Measurements from ENCODE around the gene PJA2.

GRCh38 chr5:109345699-109346098, 64.1 kb downstream of the PJA2 start:
- TF ChIP-seq CTCF (IDR thresholded peaks at IDR 0.05; ENCODE audit: low read length): no peak
- no peak for TF ChIP-seq EZH2 (optimal IDR thresholded peaks at IDR 0.05; ENCODE audit: low read depth, low read length)

All from MM.1S (cell line).